Large intestine (tissue), 3 donors: ENCODE measurements around the gene BCL2L14. TPM values are rescaled to one million over a fixed set of nuclear protein-coding genes. Genes with fewer than 3 reads are reported as not detected.
"Not testable (repeated sequence)": the region's sequence is repeated elsewhere in the genome, so short reads cannot be mapped to it uniquely, and the experiment has no call there.

Experiments used
- DNase-seq, 2 donors: peaks; one replicate each; pipeline versions ENCODE4 v3.0.0 to v3.0.0-alpha.2; 2013
- H3K27ac ChIP-seq: one replicate; pipeline ENCODE4 v1.5.1; 2013; ENCODE audit warnings: low read length
- H3K27me3 ChIP-seq: 2 replicates; pipeline ENCODE4 v1.6.1; 2013; ENCODE audit warnings: low read length; ENCODE audit not compliant: control insufficient read depth, insufficient read depth
- H3K36me3 ChIP-seq: 2 replicates; pipeline ENCODE4 v1.6.1; 2013; ENCODE audit warnings: low read length; ENCODE audit not compliant: control insufficient read depth, insufficient read depth
- H3K4me1 ChIP-seq: one replicate; pipeline ENCODE4 v1.6.1; 2013; ENCODE audit warnings: low read length; ENCODE audit not compliant: control insufficient read depth, insufficient read depth
- H3K4me3 ChIP-seq: one replicate; pipeline ENCODE4 v1.5.1; 2013; ENCODE audit warnings: low read length
- H3K9me3 ChIP-seq: one replicate; pipeline ENCODE4 v1.6.1; 2013; ENCODE audit warnings: mild to moderate bottlenecking, low read depth, low read length, moderate library complexity; ENCODE audit not compliant: control insufficient read depth
- WGBS: methylation state at CpG from one replicate; pipeline ENCODE4 v1.1.5; 2013; ENCODE audit warnings: low lambda C conversion rate; ENCODE audit not compliant: insufficient coverage; 5-methylcytosine and 5-hydroxymethylcytosine counted together
- polyA plus RNA-seq: library from polyadenylated mRNA; unstranded; fragments of 120-200 nt; gene quantifications from one replicate; pipeline ENCODE4 v1.2.1, GENCODE V29; 2013

The BCL2L14 gene
- polyA plus RNA-seq, 1 donor: 40.4 TPM

DNA sequence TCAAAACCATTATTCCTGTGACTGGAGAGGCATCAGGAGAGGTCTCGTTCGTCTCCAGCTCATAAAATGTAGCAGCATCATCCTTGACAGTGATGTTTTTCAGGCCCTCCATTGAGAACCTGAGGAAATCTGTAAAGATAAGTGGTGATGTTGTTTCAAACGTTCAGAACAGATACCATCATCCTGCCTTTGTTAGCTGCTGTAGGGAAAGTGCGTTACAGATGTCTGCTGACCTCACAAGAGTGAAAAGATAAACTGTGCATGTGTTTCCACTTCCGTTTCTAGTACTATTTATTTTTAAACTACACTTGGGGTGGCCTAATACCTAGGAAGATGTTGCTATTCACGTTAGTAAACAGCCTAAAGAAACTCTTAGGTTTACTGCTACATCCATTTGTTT, 28.4 kb downstream of the BCL2L14 start:
- no peak for DNase-seq

GRCh38 chr12:12107678-12108077, 36.9 kb downstream of the BCL2L14 start:
- no peak for DNase-seq
- Histone ChIP-seq H3K4me3 (no peak overlapping the region), H3K27ac (no peak overlapping the region), H3K4me1 (no peaks in the 10 kb centered on the region), H3K27me3 (no peaks in the 10 kb centered on the region), H3K36me3 (peaks cover 5% of the 10 kb centered on the region), H3K9me3 (peaks cover 22% of the 10 kb centered on the region)
- WGBS: 67% methylated on average over 1 of the region's 6 CpGs

More for the DNA sequence above, 28.4 kb downstream of the BCL2L14 start:
- no peaks in the 10 kb centered on the region for H3K27me3 ChIP-seq
- no peaks in the 10 kb centered on the region for H3K4me1 ChIP-seq
- no CpG with 5 or more reads among the region's 6 CpGs for WGBS
- H3K4me3 ChIP-seq: no peak overlapping the region
- H3K27ac ChIP-seq: no peak overlapping the region
- peaks cover 4% of the 10 kb centered on the region for H3K9me3 ChIP-seq
- peaks cover 26% of the 10 kb centered on the region for H3K36me3 ChIP-seq

DNA sequence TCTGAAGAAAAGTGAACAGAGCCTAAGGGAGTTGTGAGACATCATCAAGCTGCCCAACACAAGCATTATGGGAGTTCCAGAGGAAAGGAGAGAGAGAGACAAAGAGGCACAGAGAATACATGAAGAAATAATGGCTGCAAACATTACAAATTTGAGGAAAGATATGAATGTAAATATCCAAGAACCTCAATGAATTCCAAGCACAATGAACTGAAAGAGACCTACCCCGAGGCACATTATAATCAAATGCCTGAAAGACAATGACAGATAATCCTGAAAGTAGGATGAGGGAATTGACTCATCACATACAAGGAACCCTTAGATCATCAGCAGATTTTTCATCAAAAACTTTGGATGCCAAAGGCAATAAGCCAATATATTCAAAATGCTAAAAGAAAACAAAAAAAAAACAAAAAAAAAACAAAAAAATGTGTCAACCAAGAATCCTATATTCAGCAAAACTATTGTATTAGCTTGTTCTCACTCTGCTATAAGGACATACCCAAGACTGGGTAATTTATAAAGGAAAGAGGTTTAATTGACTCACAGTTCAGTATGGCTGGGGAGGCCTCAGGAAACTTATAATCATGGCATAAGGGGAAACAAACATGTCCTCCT, 37.8 kb downstream of the BCL2L14 start:
- Histone ChIP-seq H3K27ac (no peak overlapping the region), H3K9me3 (peaks cover 21% of the 10 kb centered on the region)
- 100% methylated on average over 1 of the region's 1 CpG for WGBS

DNA sequence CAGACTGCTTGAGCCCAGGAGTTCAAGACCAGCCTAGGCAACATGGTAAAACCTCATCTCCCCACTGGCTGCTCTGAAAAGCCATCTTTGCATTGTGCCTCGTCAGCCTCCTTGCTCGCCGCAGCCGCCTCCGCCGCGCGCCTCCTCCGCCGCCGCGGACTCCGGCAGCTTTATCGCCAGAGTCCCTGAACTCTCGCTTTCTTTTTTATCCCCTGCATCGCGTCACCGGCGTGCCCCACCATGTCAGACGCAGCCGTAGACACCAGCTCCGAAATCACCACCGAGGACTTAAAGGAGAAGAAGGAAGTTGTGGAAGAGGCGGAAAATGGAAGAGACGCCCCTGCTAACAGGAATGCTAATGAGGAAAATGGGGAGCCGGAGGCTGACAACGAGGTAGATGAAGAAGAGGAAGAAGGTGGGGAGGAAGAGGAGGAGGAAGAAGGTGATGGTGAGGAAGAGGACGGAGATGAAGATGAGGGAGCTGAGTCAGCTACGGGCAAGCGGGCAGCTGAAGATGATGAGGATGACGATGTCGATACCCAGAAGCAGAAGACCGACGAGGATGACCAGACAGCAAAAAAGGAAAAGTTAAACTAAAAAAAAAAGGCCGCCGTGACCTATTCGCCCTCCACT, 40.3 kb downstream of the BCL2L14 start:
- not testable (repeated sequence) for H3K4me3 ChIP-seq, DNase-seq
- 95% methylated on average over 9 of the region's 37 CpGs for WGBS

More for the DNA sequence above, 37.8 kb downstream of the BCL2L14 start:
- no peak overlapping the region for H3K4me3 ChIP-seq
- no peak for DNase-seq
- no peaks in the 10 kb centered on the region for H3K27me3 ChIP-seq
- H3K36me3 ChIP-seq: peaks cover 5% of the 10 kb centered on the region
- no peaks in the 10 kb centered on the region for H3K4me1 ChIP-seq

DNA sequence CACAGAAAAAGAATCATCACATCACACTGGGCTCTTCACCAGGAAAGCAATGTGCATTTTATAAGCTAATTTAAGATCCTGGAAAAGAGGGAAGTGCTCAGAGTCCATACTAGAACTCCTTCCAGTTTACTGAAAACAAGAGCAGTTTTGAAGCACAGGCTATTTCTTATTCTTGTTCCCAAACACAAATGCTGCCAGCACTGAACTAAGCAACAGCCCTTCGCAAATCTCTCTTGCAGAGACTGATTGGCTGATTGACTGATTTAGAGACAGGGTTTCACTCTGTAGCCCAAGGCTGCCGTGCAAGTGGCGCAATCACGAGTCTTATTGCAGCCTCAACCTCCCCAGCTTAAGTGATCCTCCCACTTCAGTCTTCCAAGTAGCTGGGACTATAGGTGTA, 44.8 kb downstream of the BCL2L14 start:
- WGBS: no CpG with 5 or more reads among the region's 4 CpGs
- H3K27me3 ChIP-seq: no peaks in the 10 kb centered on the region
- H3K36me3 ChIP-seq: peaks cover 6% of the 10 kb centered on the region
- no peaks in the 10 kb centered on the region for H3K4me1 ChIP-seq
- H3K27ac ChIP-seq: no peak overlapping the region
- DNase-seq: no peak
- H3K9me3 ChIP-seq: peaks cover 4% of the 10 kb centered on the region
- no peak overlapping the region for H3K4me3 ChIP-seq

More for the DNA sequence above, 40.3 kb downstream of the BCL2L14 start:
- not testable (repeated sequence) for H3K4me1 ChIP-seq, H3K27me3 ChIP-seq, H3K36me3 ChIP-seq, H3K27ac ChIP-seq
- H3K9me3 ChIP-seq: peaks cover 18% of the 10 kb centered on the region

- H3K4me1 ChIP-seq: no peaks in the 10 kb centered on the region
- no peak for DNase-seq
- peaks cover 13% of the 10 kb centered on the region for H3K36me3 ChIP-seq
- H3K9me3 ChIP-seq: no peaks in the 10 kb centered on the region
- H3K27me3 ChIP-seq: no peaks in the 10 kb centered on the region
- no peak overlapping the region for H3K4me3 ChIP-seq
- no peak overlapping the region for H3K27ac ChIP-seq
- 50% methylated on average over 1 of the region's 2 CpGs for WGBS
These were observed 45.9 kb downstream of the BCL2L14 start for GRCh38 chr12:12116677-12117076.

DNA sequence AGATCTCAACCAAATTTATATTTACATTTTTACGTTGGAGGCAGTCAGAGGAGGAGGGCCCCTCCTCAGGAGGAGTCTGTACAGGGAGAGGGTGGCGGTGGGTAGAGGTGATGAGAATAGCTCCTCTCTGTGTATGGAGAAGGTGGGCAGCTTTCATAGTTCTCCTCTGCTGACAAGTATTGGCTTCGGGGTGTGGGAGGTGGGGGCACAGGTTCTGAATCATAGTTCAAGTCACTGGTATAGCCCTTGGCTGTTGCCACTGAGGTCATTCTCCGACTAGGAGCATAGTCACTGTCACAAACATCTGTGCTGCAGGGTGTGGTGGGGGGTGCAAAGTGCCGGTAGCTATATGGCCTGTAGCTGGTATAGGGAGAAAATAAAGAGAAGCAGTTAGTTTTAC, 50.3 kb downstream of the BCL2L14 start:
- no peak overlapping the region for H3K4me3 ChIP-seq
- H3K27me3 ChIP-seq: no peaks in the 10 kb centered on the region
- H3K9me3 ChIP-seq: no peaks in the 10 kb centered on the region
- no peak for DNase-seq
- H3K4me1 ChIP-seq: no peaks in the 10 kb centered on the region
- no peak overlapping the region for H3K27ac ChIP-seq
- WGBS: no CpG with 5 or more reads among the region's 5 CpGs
- H3K36me3 ChIP-seq: peaks cover 41% of the 10 kb centered on the region

- Histone ChIP-seq H3K27me3 (no peaks in the 10 kb centered on the region), H3K36me3 (peaks cover 49% of the 10 kb centered on the region), H3K4me1 (no peaks in the 10 kb centered on the region), H3K4me3 (no peak overlapping the region), H3K9me3 (no peaks in the 10 kb centered on the region), H3K27ac (no peak overlapping the region)
- DNase-seq: no peak
- 100% methylated on average over 1 of the region's 3 CpGs for WGBS
These were observed 52.4 kb downstream of the BCL2L14 start for GRCh38 chr12:12123036-12123604.

GRCh38 chr12:12126551-12126950, 55.8 kb downstream of the BCL2L14 start:
- Histone ChIP-seq H3K36me3 (peaks cover 52% of the 10 kb centered on the region), H3K27ac (no peak overlapping the region), H3K27me3 (no peaks in the 10 kb centered on the region), H3K4me3 (no peak overlapping the region), H3K9me3 (no peaks in the 10 kb centered on the region), H3K4me1 (no peaks in the 10 kb centered on the region)
- WGBS: 83% methylated on average over 1 of the region's 4 CpGs
- DNase-seq: no peak

DNA sequence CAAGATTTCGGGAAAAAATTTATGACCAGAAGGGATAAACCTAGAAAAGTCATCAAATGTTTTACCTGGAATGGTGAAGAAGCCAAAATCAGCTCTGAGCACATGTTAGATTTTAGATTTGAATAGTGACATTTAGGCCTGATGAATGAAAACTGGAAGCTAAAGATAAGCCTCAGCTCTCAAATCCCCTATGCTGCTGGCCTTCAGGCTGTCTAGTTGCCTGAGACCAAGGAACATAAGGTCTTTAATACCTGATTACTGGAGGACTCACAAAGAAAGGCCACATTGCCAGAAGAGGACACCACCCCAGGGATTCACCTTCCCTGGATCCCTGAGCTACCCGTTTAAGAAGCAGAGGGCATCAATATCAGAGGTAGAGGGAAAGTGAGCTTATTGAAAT, 56.6 kb downstream of the BCL2L14 start:
- 86% methylated on average over 2 of the region's 2 CpGs for WGBS
- H3K4me3 ChIP-seq: no peak overlapping the region
- H3K27ac ChIP-seq: no peak overlapping the region
- no peaks in the 10 kb centered on the region for H3K27me3 ChIP-seq
- peaks cover 51% of the 10 kb centered on the region for H3K36me3 ChIP-seq
- H3K4me1 ChIP-seq: no peaks in the 10 kb centered on the region
- no peak for DNase-seq
- H3K9me3 ChIP-seq: no peaks in the 10 kb centered on the region
